H9 (cell line): Measurements from ENCODE around the gene UNC13C. TPM values are rescaled to one million over a fixed set of nuclear protein-coding genes. Genes with fewer than 3 reads are reported as not detected.

Source experiments
- DNase-seq: peaks from one replicate; pipeline ENCODE4 v3.0.0-alpha.2; 2017
- H2AFZ ChIP-seq: one replicate; pipeline ENCODE4 v1.6.1; 2013; ENCODE audit warnings: mild to moderate bottlenecking, low read length, control low read depth, moderate library complexity
- H2AK5ac ChIP-seq: 2 replicates; pipeline ENCODE4 v1.6.1; 2013; ENCODE audit warnings: low read length, control low read depth, mixed read lengths; ENCODE audit not compliant: insufficient read length
- H2BK120ac ChIP-seq: one replicate; pipeline ENCODE4 v1.6.1; 2013; ENCODE audit warnings: low read depth, mild to moderate bottlenecking, low read length, control low read depth, inconsistent platforms; ENCODE audit not compliant: poor library complexity, severe bottlenecking
- H2BK12ac ChIP-seq: 2 replicates; pipeline ENCODE4 v1.6.1; 2013; ENCODE audit warnings: low read length, control low read depth, mixed read lengths, low read depth; ENCODE audit not compliant: insufficient read length
- H2BK15ac ChIP-seq: 2 replicates; pipeline ENCODE4 v1.6.1; 2013; ENCODE audit warnings: low read depth, low read length, control low read depth
- H2BK20ac ChIP-seq: one replicate; pipeline ENCODE4 v1.6.1; 2013; ENCODE audit warnings: low read depth, mild to moderate bottlenecking, low read length, control low read depth, inconsistent platforms; ENCODE audit not compliant: poor library complexity, severe bottlenecking
- H2BK5ac ChIP-seq: 2 replicates; pipeline ENCODE4 v1.6.1; 2013; ENCODE audit warnings: low read length, control low read depth, mixed read lengths; ENCODE audit not compliant: insufficient read length
- H3K14ac ChIP-seq: 2 replicates; pipeline ENCODE4 v1.6.1; 2013; ENCODE audit warnings: low read length, control low read depth; ENCODE audit not compliant: insufficient read depth
- H3K18ac ChIP-seq: 2 replicates; pipeline ENCODE4 v1.6.1; 2013; ENCODE audit warnings: low read depth, mild to moderate bottlenecking, mixed read lengths, low read length, control low read depth; ENCODE audit not compliant: insufficient read length
- H3K23ac ChIP-seq: 2 replicates; pipeline ENCODE4 v1.6.1; 2013; ENCODE audit warnings: low read length, control low read depth, mixed read lengths, low read depth; ENCODE audit not compliant: insufficient read length
- H3K23me2 ChIP-seq: 2 replicates; pipeline ENCODE4 v1.6.1; 2013; ENCODE audit warnings: low read depth, mild to moderate bottlenecking, mixed read lengths, low read length, control low read depth; ENCODE audit not compliant: insufficient read length, poor library complexity, severe bottlenecking
- H3K27ac ChIP-seq: 2 replicates; pipeline ENCODE4 v1.5.1; 2013; ENCODE audit warnings: low read length, control low read depth, mixed read lengths, low read depth; ENCODE audit not compliant: insufficient read length
- H3K27me3 ChIP-seq: 2 replicates; pipeline ENCODE4 v1.6.1; 2013; ENCODE audit warnings: low read length, control low read depth, inconsistent platforms; ENCODE audit not compliant: insufficient read depth
- H3K4ac ChIP-seq: 2 replicates; pipeline ENCODE4 v1.6.1; 2013; ENCODE audit warnings: low read depth, mild to moderate bottlenecking, control low read depth, inconsistent platforms, low read length, moderate library complexity
- H3K4me1 ChIP-seq: 2 replicates; pipeline ENCODE4 v1.6.1; 2013; ENCODE audit warnings: low read length, control low read depth, inconsistent platforms; ENCODE audit not compliant: insufficient read depth
- H3K4me2 ChIP-seq: 2 replicates; pipeline ENCODE4 v1.6.1; 2013; ENCODE audit warnings: low read length, control low read depth, mixed read lengths; ENCODE audit not compliant: insufficient read length, insufficient read depth
- H3K56ac ChIP-seq: 2 replicates; pipeline ENCODE4 v1.6.1; 2013; ENCODE audit warnings: low read depth, mild to moderate bottlenecking, mixed read lengths, low read length, control low read depth; ENCODE audit not compliant: insufficient read length
- H3K79me1 ChIP-seq: 2 replicates; pipeline ENCODE4 v1.6.1; 2013; ENCODE audit warnings: low read depth, mild to moderate bottlenecking, moderate library complexity, low read length, control low read depth, inconsistent platforms; ENCODE audit not compliant: insufficient read depth, poor library complexity, severe bottlenecking
- H3K79me2 ChIP-seq: 2 replicates; pipeline ENCODE4 v1.6.1; 2013; ENCODE audit warnings: low read length, control low read depth, inconsistent platforms; ENCODE audit not compliant: insufficient read depth
- H3K9ac ChIP-seq: 2 replicates; pipeline ENCODE4 v1.6.1; 2013; ENCODE audit warnings: low read length, control low read depth, mixed read lengths; ENCODE audit not compliant: insufficient read length; ENCODE audit errors: extremely low read depth
- H3K9me3 ChIP-seq: one replicate; pipeline ENCODE4 v1.6.1; 2013; ENCODE audit warnings: low read depth, low read length, inconsistent platforms; ENCODE audit not compliant: control insufficient read depth
- H3T11ph ChIP-seq: one replicate; pipeline ENCODE4 v1.6.1; 2013; ENCODE audit warnings: mild to moderate bottlenecking, low read length, control low read depth, inconsistent platforms
- H4K20me1 ChIP-seq: one replicate; pipeline ENCODE4 v1.6.1; 2013; ENCODE audit not compliant: control insufficient read depth, insufficient read length, insufficient read depth
- H4K5ac ChIP-seq: 2 replicates; pipeline ENCODE4 v1.6.1; 2013; ENCODE audit warnings: low read depth, mild to moderate bottlenecking, mixed read lengths, low read length, control low read depth; ENCODE audit not compliant: insufficient read length
- H4K8ac ChIP-seq: replicated peaks from 2 replicates; pipeline ENCODE4 v1.6.1; 2013; ENCODE audit warnings: low read length, control low read depth, mixed read lengths, low read depth; ENCODE audit not compliant: insufficient read length
- H4K91ac ChIP-seq: 2 replicates; pipeline ENCODE4 v1.6.1; 2013; ENCODE audit warnings: low read depth, mild to moderate bottlenecking, moderate library complexity, mixed read lengths, low read length, control low read depth; ENCODE audit not compliant: insufficient read length
- H3K27ac Mint-ChIP-seq, 3 experiments: 2 replicates in 2 of 3; 3 replicates in 1 of 3; pipeline ENCODE4 v1.8.0; 2020 to 2021; ENCODE audit warnings: mixed read lengths in 3 of 3, mild to moderate bottlenecking in 1 of 3, moderate library complexity in 1 of 3
- H3K27me3 Mint-ChIP-seq: 2 replicates; pipeline ENCODE4 v1.8.0; 2021; ENCODE audit warnings: low read depth, mild to moderate bottlenecking, moderate library complexity, mixed read lengths
- H3K36me3 Mint-ChIP-seq, 3 experiments: 2 replicates in 2 of 3; 3 replicates in 1 of 3; pipeline ENCODE4 v1.8.0; 2020 to 2021; ENCODE audit warnings: low read depth in 3 of 3, mixed read lengths in 3 of 3; ENCODE audit not compliant: insufficient read depth in 1 of 3
- H3K4me1 Mint-ChIP-seq, 2 experiments: 2 replicates each; pipeline ENCODE4 v1.8.0; 2020; ENCODE audit warnings: mixed read lengths in 2 of 2
- H3K4me3 Mint-ChIP-seq, 2 experiments: 2 replicates in 1 of 2; 3 replicates in 1 of 2; pipeline ENCODE4 v1.8.0; 2020 to 2021; ENCODE audit warnings: mild to moderate bottlenecking in 2 of 2, mixed read lengths in 2 of 2, moderate library complexity in 1 of 2
- H3K9me3 Mint-ChIP-seq, 2 experiments: 2 replicates in 1 of 2; 3 replicates in 1 of 2; pipeline ENCODE4 v1.8.0; 2020; ENCODE audit warnings: mild to moderate bottlenecking in 2 of 2, mixed read lengths in 2 of 2, moderate library complexity in 1 of 2
- WGBS: extraction: QIAGEN DNeasy Blood & Tissue Kit; methylation state at CpG from one replicate; pipeline ENCODE4 v1.1.7; 2013; ENCODE audit warnings: missing lambda C conversion rate, low lambda C conversion rate, mixed read lengths; ENCODE audit not compliant: insufficient read length; ENCODE audit errors: extremely low coverage; 5-methylcytosine and 5-hydroxymethylcytosine counted together
- total RNA-seq: library from RNA; stranded (reverse); gene quantifications from 2 replicates; pipeline ENCODE4 v1.2.1, GENCODE V29; 2021
- TF ChIP-seq, protein P1 (sequence below): fragments of 200-600 bp; sonication (generic); conservative IDR thresholded peaks from 3 replicates; pipeline ENCODE4 v1.8.0; 2021; ENCODE audit warnings: antibody characterized with exemption, mild to moderate bottlenecking

UNC13C gene
- total RNA-seq, 1 experiment from 2014 or later: 0.02 TPM

DNA sequence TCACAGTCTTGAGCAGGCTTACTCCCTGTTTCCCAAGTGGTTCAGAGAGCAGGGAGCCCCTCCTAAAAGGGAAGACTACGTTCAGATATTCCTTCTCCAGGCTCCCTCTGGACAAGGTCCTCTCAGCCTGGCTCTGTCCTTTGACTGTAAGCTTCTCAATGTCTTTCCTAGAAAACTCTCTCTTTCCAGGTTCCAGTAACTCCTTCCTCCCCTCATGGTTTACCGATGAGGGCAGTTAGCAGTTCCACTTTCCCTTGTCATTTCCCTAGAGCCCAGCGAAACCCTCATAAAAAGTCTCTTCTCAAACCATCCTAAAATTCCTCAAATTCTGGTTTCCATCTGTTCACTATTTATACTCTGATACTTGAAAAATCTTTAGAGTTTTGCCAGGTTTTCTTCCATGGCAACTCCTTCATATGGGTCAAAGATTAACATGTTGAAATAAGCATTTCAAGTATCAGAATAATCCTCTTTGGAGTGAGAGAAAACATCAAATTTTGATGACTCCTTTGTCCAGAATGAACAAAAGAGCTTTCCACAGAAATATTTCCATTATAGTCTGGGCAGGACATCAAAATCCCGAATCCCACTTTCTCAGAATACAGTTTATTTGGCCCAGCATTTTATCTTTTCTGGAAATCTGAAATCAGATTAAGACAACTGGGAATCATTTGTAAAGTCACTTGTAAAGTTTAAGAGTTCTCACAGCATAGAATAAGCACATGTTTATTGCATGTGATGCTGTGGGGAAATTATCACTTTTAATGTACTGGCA lies 599.4 kb downstream of the UNC13C start:
- no CpG with 5 or more reads among the region's 4 CpGs for WGBS
- peaks cover 0 to 4% of the 10 kb centered on the region in 2 experiments; a peak in 1 of 5 replicates for H3K9me3 Mint-ChIP-seq
- DNase-seq: no peak

More for the DNA sequence above, 599.4 kb downstream of the UNC13C start:
- H3K18ac ChIP-seq: no peak overlapping the region
- H3K27ac Mint-ChIP-seq: no peak overlapping the region
- H3K4me3 Mint-ChIP-seq: no peak overlapping the region
- TF ChIP-seq, protein P1, sequence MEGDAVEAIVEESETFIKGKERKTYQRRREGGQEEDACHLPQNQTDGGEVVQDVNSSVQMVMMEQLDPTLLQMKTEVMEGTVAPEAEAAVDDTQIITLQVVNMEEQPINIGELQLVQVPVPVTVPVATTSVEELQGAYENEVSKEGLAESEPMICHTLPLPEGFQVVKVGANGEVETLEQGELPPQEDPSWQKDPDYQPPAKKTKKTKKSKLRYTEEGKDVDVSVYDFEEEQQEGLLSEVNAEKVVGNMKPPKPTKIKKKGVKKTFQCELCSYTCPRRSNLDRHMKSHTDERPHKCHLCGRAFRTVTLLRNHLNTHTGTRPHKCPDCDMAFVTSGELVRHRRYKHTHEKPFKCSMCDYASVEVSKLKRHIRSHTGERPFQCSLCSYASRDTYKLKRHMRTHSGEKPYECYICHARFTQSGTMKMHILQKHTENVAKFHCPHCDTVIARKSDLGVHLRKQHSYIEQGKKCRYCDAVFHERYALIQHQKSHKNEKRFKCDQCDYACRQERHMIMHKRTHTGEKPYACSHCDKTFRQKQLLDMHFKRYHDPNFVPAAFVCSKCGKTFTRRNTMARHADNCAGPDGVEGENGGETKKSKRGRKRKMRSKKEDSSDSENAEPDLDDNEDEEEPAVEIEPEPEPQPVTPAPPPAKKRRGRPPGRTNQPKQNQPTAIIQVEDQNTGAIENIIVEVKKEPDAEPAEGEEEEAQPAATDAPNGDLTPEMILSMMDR: no peak
- H3K23me2 ChIP-seq: no peaks in the 10 kb centered on the region
- H3K27me3 ChIP-seq: no peaks in the 10 kb centered on the region
- H2BK5ac ChIP-seq: no peak overlapping the region
- no peaks in the 10 kb centered on the region for H3K79me1 ChIP-seq
- no peak overlapping the region for H3T11ph ChIP-seq
- H4K91ac ChIP-seq: no peak overlapping the region
- H3K36me3 Mint-ChIP-seq: no peaks in the 10 kb centered on the region
- H4K20me1 ChIP-seq: no peaks in the 10 kb centered on the region
- H3K9me3 ChIP-seq: no peaks in the 10 kb centered on the region
- no peak overlapping the region for H3K4ac ChIP-seq
- peaks cover 0 to 5% of the 10 kb centered on the region in 2 experiments; a peak in 1 of 4 replicates for H3K4me1 Mint-ChIP-seq
- H2AK5ac ChIP-seq: no peak overlapping the region
- H3K27me3 Mint-ChIP-seq: no peaks in the 10 kb centered on the region
- no peak overlapping the region; the same call in 1 of the 2 replicates for H3K14ac ChIP-seq
- no peak overlapping the region for H3K56ac ChIP-seq
- no peak overlapping the region for H2BK15ac ChIP-seq
- H3K79me2 ChIP-seq: no peaks in the 10 kb centered on the region
- H3K23ac ChIP-seq: no peak overlapping the region
- no peak overlapping the region for H3K4me2 ChIP-seq
- no peak overlapping the region for H2BK20ac ChIP-seq
- H4K5ac ChIP-seq: no peak overlapping the region
- no peak overlapping the region for H3K9ac ChIP-seq
- no peak overlapping the region for H4K8ac ChIP-seq
- H2AFZ ChIP-seq: peak overlapping the region; percentile 56
- no peak overlapping the region for H2BK120ac ChIP-seq
- no peaks in the 10 kb centered on the region for H3K4me1 ChIP-seq
- H3K27ac ChIP-seq: no peak overlapping the region
- no peak overlapping the region for H2BK12ac ChIP-seq
